Measurements from ENCODE around the gene FAM78A. TPM values are rescaled to one million over a fixed set of nuclear protein-coding genes. Genes with fewer than 3 reads are reported as not detected.

The FAM78A gene
- total and polyA plus RNA-seq, 7 experiments from 2014 or later, result 10.5 to 114 (median 66.0) TPM

DNA sequence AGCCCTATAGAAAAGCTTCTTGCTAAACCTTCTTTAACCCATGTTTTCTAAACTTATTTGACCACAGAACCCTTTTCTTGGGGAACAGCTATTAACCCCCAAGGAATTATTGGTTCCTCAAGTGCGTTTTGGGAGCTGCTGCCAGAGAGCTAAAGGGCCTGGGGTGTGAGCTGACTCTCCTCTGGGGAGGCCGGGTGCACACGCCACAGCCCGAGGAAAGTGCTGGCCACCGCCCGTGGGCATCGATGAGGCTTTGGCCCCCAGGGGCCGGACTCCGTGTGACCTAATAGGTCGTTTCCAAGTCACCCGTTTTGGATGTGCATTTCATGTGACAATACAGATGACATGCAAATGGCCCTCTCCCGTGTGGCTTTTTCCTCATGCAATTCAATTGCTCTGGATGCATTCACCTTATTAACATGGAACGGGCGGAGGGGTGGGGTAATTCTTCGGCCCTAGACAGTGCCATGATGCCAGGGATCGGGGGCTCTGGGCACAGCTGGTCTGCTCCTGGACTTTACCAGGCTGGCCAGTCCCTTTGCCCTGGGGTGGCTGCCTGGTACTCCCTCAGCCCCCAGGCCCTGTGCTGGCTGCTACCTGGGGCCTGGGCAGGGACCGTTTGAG, 32.7 kb upstream of the FAM78A start:
- no peak for DNase-seq
- H3K4me1 Mint-ChIP-seq, result peaks cover 0 to 19% (median 15%) of the 10 kb centered on the region in 7 donors
- no peak for ATAC-seq
- H3K36me3 ChIP-seq (ENCODE audit: control insufficient read depth in 2 of 3, insufficient read depth in 3 of 3, low read length in 3 of 3), result no peaks in the 10 kb centered on the region
- peaks cover 0 to 1% (median 0%) of the 10 kb centered on the region in 11 donors for H3K9me3 Mint-ChIP-seq
- no peaks in the 10 kb centered on the region for H3K9me3 ChIP-seq (ENCODE audit: control insufficient read depth in 2 of 3, low read length in 3 of 3)
- peak overlapping the region in 1 of 10 donors; percentile 34 for H3K4me3 Mint-ChIP-seq
- ChIA-PET CTCF (no interaction called here), POLR2A (interaction anchor here (0.7 to 2.2 kb wide), 3 partner anchors 39 to 188 kb away, joined by 3 to 9 read pairs (median 3); no protein-coding TSS in a partner anchor)
- intact Hi-C loops (cut with micrococcal nuclease), result no loop called here
- no peaks in the 10 kb centered on the region for H3K27me3 Mint-ChIP-seq
- H3K27me3 ChIP-seq (ENCODE audit: control insufficient read depth in 2 of 2, insufficient read depth in 2 of 2, low read length in 2 of 2), result no peaks in the 10 kb centered on the region
- no peaks in the 10 kb centered on the region for H3K36me3 Mint-ChIP-seq
- H3K27ac Mint-ChIP-seq, result no peak overlapping the region
- peaks cover 13 to 14% of the 10 kb centered on the region in 2 donors for H3K4me1 ChIP-seq (ENCODE audit: control insufficient read depth in 2 of 2, insufficient read depth in 2 of 2, low read length in 2 of 2)
- H3K27ac ChIP-seq (ENCODE audit: low read depth, low read length), result no peak overlapping the region
- no peak overlapping the region for H3K4me3 ChIP-seq (ENCODE audit: low read length)

DNA sequence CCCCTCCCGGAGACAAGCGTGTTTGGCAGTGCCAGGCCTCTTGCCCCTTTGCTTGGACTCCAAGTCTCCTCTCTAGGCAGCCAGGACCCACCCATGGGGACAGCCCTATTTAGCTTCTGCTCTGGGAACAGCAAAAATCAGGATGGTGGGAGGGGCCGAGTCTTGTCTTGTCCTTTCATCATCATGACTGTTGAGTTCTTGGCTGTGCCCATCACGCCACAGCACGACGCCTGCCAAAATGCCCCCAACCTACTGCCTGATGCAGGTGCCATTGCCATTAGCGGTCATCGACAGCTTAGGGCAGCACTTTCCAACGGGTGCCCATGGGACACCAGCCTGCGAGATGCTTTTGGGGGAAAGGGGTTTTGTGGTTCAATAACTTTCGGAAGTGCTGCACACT, 32.1 kb upstream of the FAM78A start:
- no peaks in the 10 kb centered on the region for H3K9me3 ChIP-seq (ENCODE audit: control insufficient read depth in 2 of 3, low read length in 3 of 3)
- intact Hi-C loops (cut with micrococcal nuclease), result no loop called here
- H3K27me3 ChIP-seq (ENCODE audit: control insufficient read depth in 2 of 2, insufficient read depth in 2 of 2, low read length in 2 of 2), result no peaks in the 10 kb centered on the region
- Mint-ChIP-seq H3K9me3 (peaks cover 0 to 1% (median 0%) of the 10 kb centered on the region in 11 donors), H3K27ac (peak overlapping the region in 1 of 9 donors; percentile 38), H3K4me3 (no peak overlapping the region), H3K4me1 (peaks cover 0 to 19% (median 15%) of the 10 kb centered on the region in 7 donors), H3K36me3 (no peaks in the 10 kb centered on the region), H3K27me3 (no peaks in the 10 kb centered on the region)
- POLR2A ChIA-PET, result interaction anchor here (0.7 kb wide), 1 partner anchor 187 kb away, joined by 3 read pairs; no protein-coding TSS in a partner anchor
- CTCF ChIA-PET, result no interaction called here
- H3K4me3 ChIP-seq (ENCODE audit: low read length), result no peak overlapping the region
- no peak overlapping the region for H3K27ac ChIP-seq (ENCODE audit: low read depth, low read length)
- H3K36me3 ChIP-seq (ENCODE audit: control insufficient read depth in 2 of 3, insufficient read depth in 3 of 3, low read length in 3 of 3), result no peaks in the 10 kb centered on the region
- H3K4me1 ChIP-seq (ENCODE audit: control insufficient read depth in 2 of 2, insufficient read depth in 2 of 2, low read length in 2 of 2), result peaks cover 13 to 14% of the 10 kb centered on the region in 2 donors
- ATAC-seq (no peak), DNase-seq (no peak)

DNA sequence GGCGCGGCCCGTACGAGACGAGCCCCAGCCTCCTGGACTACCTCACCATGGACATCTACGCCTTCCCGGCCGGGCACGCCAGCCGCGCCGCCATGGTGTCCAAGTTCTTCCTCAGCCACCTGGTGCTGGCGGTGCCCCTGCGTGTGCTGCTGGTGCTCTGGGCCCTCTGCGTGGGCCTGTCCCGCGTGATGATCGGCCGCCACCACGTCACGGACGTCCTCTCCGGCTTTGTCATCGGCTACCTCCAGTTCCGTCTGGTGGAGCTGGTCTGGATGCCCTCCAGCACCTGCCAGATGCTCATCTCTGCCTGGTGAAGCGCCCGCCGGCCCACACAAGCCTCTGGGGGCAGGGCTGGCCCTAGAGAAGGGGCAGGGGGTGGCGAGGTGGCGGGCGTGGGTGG, 31.7 kb upstream of the FAM78A start:
- DNase-seq, result no peak
- ChIA-PET CTCF (interaction anchor here (0.5 to 0.7 kb wide), 2 partner anchors 110 to 1505 kb away, joined by 3 to 4 read pairs; no protein-coding TSS in a partner anchor), POLR2A (interaction anchor here (0.7 kb wide), 1 partner anchor 187 kb away, joined by 3 read pairs; no protein-coding TSS in a partner anchor)
- H3K27me3 Mint-ChIP-seq, result no peaks in the 10 kb centered on the region
- Histone ChIP-seq H3K36me3 (ENCODE audit: control insufficient read depth in 2 of 3, insufficient read depth in 3 of 3, low read length in 3 of 3) (no peaks in the 10 kb centered on the region), H3K27ac (ENCODE audit: low read depth, low read length) (no peak overlapping the region), H3K4me1 (ENCODE audit: control insufficient read depth in 2 of 2, insufficient read depth in 2 of 2, low read length in 2 of 2) (peaks cover 13 to 14% of the 10 kb centered on the region in 2 donors), H3K4me3 (ENCODE audit: low read length) (no peak overlapping the region), H3K9me3 (ENCODE audit: control insufficient read depth in 2 of 3, low read length in 3 of 3) (no peaks in the 10 kb centered on the region), H3K27me3 (ENCODE audit: control insufficient read depth in 2 of 2, insufficient read depth in 2 of 2, low read length in 2 of 2) (no peaks in the 10 kb centered on the region)
- intact Hi-C loops (cut with micrococcal nuclease), result no loop called here
- no peaks in the 10 kb centered on the region for H3K36me3 Mint-ChIP-seq
- no peak for ATAC-seq
- peaks cover 0 to 1% (median 0%) of the 10 kb centered on the region in 11 donors for H3K9me3 Mint-ChIP-seq
- no peak overlapping the region for H3K27ac Mint-ChIP-seq
- peaks cover 0 to 19% (median 15%) of the 10 kb centered on the region in 7 donors for H3K4me1 Mint-ChIP-seq
- H3K4me3 Mint-ChIP-seq, result no peak overlapping the region

DNA sequence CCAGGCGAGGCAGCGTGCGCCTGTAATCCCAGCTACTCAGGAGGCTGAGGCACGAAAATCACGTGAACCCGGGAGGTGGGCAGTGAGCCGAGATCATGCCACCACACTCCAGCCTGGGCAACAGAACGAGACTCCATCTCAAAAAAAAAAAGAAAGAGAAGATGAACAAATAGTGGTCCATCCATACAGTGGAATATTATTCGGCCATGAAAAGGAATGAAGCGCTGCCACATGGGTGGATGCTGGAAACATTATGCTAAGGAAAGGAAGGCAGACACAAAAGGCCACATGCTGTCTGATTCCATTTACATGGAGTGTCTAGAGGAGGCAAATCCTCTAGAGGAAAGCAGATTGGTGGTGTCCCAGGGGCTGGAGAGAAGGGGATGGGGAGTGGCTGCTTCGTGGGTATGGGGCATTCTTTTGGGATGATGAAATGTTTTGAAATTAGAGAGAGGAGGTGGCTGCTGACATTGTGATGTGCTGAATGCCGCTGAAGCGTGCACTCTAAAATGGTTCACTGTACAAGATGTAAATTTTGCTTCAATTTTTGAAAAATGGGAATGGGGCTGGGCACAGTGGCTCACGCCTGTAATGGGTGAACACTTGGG, 30.2 kb upstream of the FAM78A start:
- Mint-ChIP-seq H3K36me3 (no peaks in the 10 kb centered on the region), H3K4me1 (peaks cover 0 to 19% (median 11%) of the 10 kb centered on the region in 7 donors), H3K9me3 (peaks cover 0 to 1% (median 0%) of the 10 kb centered on the region in 11 donors), H3K4me3 (no peak overlapping the region), H3K27ac (peak overlapping the region in 1 of 9 donors; percentile 32), H3K27me3 (no peaks in the 10 kb centered on the region)
- Histone ChIP-seq H3K27ac (ENCODE audit: low read depth, low read length) (no peak overlapping the region), H3K27me3 (ENCODE audit: control insufficient read depth in 2 of 2, insufficient read depth in 2 of 2, low read length in 2 of 2) (no peaks in the 10 kb centered on the region), H3K36me3 (ENCODE audit: control insufficient read depth in 2 of 3, insufficient read depth in 3 of 3, low read length in 3 of 3) (no peaks in the 10 kb centered on the region), H3K4me1 (ENCODE audit: control insufficient read depth in 2 of 2, insufficient read depth in 2 of 2, low read length in 2 of 2) (peaks cover 13 to 14% of the 10 kb centered on the region in 2 donors), H3K9me3 (ENCODE audit: control insufficient read depth in 2 of 3, low read length in 3 of 3) (no peaks in the 10 kb centered on the region), H3K4me3 (ENCODE audit: low read length) (no peak overlapping the region)
- intact Hi-C loops (cut with micrococcal nuclease), result no loop called here
- no peak for DNase-seq
- ChIA-PET POLR2A (no interaction called here), CTCF (no interaction called here)
- no peak for ATAC-seq

DNA sequence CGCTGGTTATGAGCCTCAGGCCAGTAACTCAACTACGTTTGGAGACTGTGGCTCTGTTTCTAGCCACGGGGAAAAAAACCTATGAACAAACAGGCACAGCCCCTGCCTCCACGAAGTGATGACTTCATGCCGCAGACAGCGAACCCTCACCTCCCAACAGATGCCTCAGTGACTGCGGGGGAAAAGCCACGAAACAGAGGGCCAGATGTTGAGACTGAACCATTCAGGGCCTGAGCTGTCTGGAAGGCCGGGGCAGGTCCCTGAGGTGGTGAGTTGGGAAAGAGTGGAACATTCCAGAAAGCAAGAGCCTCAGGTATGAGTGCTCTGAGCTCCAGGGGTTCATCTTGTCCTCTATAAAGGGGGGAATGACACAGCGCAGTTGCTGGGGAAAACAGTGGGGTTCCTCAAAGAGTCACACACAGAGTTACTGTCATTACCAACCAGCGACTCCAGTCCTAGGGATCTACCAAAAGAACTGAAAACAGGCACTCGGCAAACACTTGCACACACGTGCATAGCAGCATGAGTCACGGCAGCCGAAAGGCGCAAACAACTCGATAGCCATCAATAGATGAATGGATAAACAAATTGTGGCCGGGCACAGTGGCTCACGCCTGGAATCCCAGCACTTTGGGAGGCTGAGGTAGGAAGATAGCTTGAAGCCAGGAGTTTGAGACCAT, 28.5 kb upstream of the FAM78A start:
- H3K27me3 Mint-ChIP-seq, result no peaks in the 10 kb centered on the region
- no peaks in the 10 kb centered on the region for H3K27me3 ChIP-seq (ENCODE audit: control insufficient read depth in 2 of 2, insufficient read depth in 2 of 2, low read length in 2 of 2)
- H3K27ac Mint-ChIP-seq, result no peak overlapping the region
- peaks cover under 1 to 1% of the 10 kb centered on the region in 2 donors for H3K4me1 ChIP-seq (ENCODE audit: control insufficient read depth in 2 of 2, insufficient read depth in 2 of 2, low read length in 2 of 2)
- no peak overlapping the region for H3K27ac ChIP-seq (ENCODE audit: low read depth, low read length)
- H3K9me3 Mint-ChIP-seq, result peaks cover 0 to 1% (median 0%) of the 10 kb centered on the region in 11 donors
- ATAC-seq (no peak), DNase-seq (no peak)
- ChIA-PET CTCF (no interaction called here), POLR2A (no interaction called here)
- peaks cover 0 to 3% (median 0%) of the 10 kb centered on the region in 7 donors for H3K4me1 Mint-ChIP-seq
- no peak overlapping the region for H3K4me3 Mint-ChIP-seq
- H3K36me3 ChIP-seq (ENCODE audit: control insufficient read depth in 2 of 3, insufficient read depth in 3 of 3, low read length in 3 of 3), result no peaks in the 10 kb centered on the region
- no peak overlapping the region for H3K4me3 ChIP-seq (ENCODE audit: low read length)
- intact Hi-C loops (cut with micrococcal nuclease), result no loop called here
- no peaks in the 10 kb centered on the region for H3K9me3 ChIP-seq (ENCODE audit: control insufficient read depth in 2 of 3, low read length in 3 of 3)
- no peaks in the 10 kb centered on the region for H3K36me3 Mint-ChIP-seq

DNA sequence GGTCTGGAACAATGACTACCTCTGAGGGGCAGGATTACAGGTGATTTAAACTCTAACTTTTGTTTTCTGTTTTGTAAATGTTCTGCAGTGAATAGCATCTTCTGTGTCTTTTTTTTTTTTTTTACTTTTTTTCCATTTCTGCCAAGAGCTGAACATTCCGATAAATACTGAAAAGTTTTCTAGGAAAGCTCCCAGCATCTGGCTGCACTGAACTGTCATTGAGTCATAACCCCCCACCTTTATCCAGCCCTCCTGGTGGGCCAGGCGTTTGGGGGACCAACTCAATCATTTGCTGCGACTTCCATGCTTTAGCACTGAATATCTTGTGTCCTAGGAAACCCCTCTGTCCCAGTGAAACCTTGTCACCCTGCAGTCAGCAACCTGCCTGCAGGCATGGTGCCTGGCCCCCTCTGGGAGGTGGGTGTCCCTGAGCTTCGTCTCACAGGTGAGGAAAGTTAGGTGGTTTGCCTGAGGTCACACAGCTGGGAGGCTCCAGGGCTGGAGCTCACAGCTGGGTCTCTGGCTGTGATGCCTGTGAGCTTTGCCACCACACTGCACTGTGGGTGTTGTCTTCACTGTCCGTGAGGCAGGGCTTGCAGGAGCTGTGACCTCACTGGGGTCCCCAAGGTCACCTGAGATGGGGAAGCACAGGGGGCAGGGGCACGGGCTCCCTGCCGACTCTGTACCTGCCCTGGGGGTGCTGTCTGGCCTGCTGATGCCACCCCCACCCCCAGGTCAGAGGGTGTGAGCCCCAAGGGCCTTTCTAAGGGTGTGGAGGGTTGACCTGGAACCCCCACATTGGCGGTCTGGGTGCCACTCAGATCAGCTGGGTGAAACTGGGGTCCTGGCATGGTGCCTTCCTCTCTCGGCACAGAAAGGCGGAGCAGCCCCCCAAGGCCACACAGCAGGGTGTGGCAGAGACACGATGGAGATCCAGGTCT, 27.3 kb upstream of the FAM78A start:
- CTCF ChIA-PET, result interaction anchor here (1.0 kb wide), 1 partner anchor 11 kb away, joined by 3 read pairs; no protein-coding TSS in a partner anchor
- Mint-ChIP-seq H3K27ac (no peak overlapping the region), H3K36me3 (no peaks in the 10 kb centered on the region), H3K27me3 (no peaks in the 10 kb centered on the region), H3K9me3 (peaks cover 0 to 1% (median 0%) of the 10 kb centered on the region in 11 donors), H3K4me1 (no peaks in the 10 kb centered on the region), H3K4me3 (no peak overlapping the region)
- no peaks in the 10 kb centered on the region for H3K4me1 ChIP-seq (ENCODE audit: control insufficient read depth in 2 of 2, insufficient read depth in 2 of 2, low read length in 2 of 2)
- intact Hi-C loops (cut with micrococcal nuclease), result no loop called here
- DNase-seq (no peak), ATAC-seq (no peak)
- no peaks in the 10 kb centered on the region for H3K36me3 ChIP-seq (ENCODE audit: control insufficient read depth in 2 of 3, insufficient read depth in 3 of 3, low read length in 3 of 3)
- H3K27ac ChIP-seq (ENCODE audit: low read depth, low read length), result no peak overlapping the region
- H3K9me3 ChIP-seq (ENCODE audit: control insufficient read depth in 2 of 3, low read length in 3 of 3), result no peaks in the 10 kb centered on the region
- no peaks in the 10 kb centered on the region for H3K27me3 ChIP-seq (ENCODE audit: control insufficient read depth in 2 of 2, insufficient read depth in 2 of 2, low read length in 2 of 2)
- POLR2A ChIA-PET, result no interaction called here
- no peak overlapping the region for H3K4me3 ChIP-seq (ENCODE audit: low read length)

Measured in naive thymus-derived CD4-positive, alpha-beta T cell (primary cell).